B cell (primary cell): ENCODE data around the gene TLE7.

Experiments
- EZH2 ChIP-seq: IDR thresholded peaks from 2 replicates; pipeline ENCODE4 v1.6.1; 2012; ENCODE audit warnings: borderline replicate concordance, low read depth, mild to moderate bottlenecking, moderate library complexity, low read length; ENCODE audit not compliant: insufficient read depth, poor library complexity, severe bottlenecking
- TF ChIP-seq, protein P1 (sequence below): fragments of 200-600 bp; IDR thresholded peaks from one replicate; pipeline ENCODE4 v1.8.0; 2022; ENCODE audit warnings: antibody characterized with exemption, mild to moderate bottlenecking

GRCh38 chr16:71430744-71431143 is 11.1 kb downstream of the TLE7 start:
- TF ChIP-seq, protein P1, sequence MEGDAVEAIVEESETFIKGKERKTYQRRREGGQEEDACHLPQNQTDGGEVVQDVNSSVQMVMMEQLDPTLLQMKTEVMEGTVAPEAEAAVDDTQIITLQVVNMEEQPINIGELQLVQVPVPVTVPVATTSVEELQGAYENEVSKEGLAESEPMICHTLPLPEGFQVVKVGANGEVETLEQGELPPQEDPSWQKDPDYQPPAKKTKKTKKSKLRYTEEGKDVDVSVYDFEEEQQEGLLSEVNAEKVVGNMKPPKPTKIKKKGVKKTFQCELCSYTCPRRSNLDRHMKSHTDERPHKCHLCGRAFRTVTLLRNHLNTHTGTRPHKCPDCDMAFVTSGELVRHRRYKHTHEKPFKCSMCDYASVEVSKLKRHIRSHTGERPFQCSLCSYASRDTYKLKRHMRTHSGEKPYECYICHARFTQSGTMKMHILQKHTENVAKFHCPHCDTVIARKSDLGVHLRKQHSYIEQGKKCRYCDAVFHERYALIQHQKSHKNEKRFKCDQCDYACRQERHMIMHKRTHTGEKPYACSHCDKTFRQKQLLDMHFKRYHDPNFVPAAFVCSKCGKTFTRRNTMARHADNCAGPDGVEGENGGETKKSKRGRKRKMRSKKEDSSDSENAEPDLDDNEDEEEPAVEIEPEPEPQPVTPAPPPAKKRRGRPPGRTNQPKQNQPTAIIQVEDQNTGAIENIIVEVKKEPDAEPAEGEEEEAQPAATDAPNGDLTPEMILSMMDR: no peak
- no peak for TF ChIP-seq EZH2
